Right lobe of liver (tissue), 4 donors: ENCODE results near the gene FGF5.

Experiments used
- CTCF ChIP-seq, 4 donors: fragments of 200-600 bp in 3 of 4; fragments of 450-650 bp in 1 of 4; IDR thresholded peaks; one replicate each; pipeline versions ENCODE4 v1.5.1 to v1.8.0; 2016 to 2022; ENCODE audit warnings: antibody characterized with exemption in 4 of 4, mild to moderate bottlenecking in 2 of 4
- POLR2A ChIP-seq: fragments of 450-650 bp; IDR thresholded peaks from one replicate; pipeline ENCODE4 v1.6.1; 2017; ENCODE audit warnings: antibody characterized with exemption, mild to moderate bottlenecking
- donor health status: DM: no; HTN: no; CAD: no.
- donor health status: DM: no; HTN: no; CAD: no.
- donor health status: DM: no; HTN: yes; CAD: no.

GRCh38 chr4:80259817-80260216, 6.6 kb upstream of the FGF5 start:
- TF ChIP-seq POLR2A (no peak), CTCF (IDR thresholded peaks at IDR 0.05) (no peak)
